ENCODE results near the gene IRX1. TPM values are rescaled to one million over a fixed set of nuclear protein-coding genes. Genes with fewer than 3 reads are reported as not detected.

The IRX1 gene
- total and polyA plus RNA-seq, 2 of the 8 experiments (the other 6 are each of a cell fraction or from before 2014, with no cell fraction given) = 2.6 to 3.9 TPM

DNA sequence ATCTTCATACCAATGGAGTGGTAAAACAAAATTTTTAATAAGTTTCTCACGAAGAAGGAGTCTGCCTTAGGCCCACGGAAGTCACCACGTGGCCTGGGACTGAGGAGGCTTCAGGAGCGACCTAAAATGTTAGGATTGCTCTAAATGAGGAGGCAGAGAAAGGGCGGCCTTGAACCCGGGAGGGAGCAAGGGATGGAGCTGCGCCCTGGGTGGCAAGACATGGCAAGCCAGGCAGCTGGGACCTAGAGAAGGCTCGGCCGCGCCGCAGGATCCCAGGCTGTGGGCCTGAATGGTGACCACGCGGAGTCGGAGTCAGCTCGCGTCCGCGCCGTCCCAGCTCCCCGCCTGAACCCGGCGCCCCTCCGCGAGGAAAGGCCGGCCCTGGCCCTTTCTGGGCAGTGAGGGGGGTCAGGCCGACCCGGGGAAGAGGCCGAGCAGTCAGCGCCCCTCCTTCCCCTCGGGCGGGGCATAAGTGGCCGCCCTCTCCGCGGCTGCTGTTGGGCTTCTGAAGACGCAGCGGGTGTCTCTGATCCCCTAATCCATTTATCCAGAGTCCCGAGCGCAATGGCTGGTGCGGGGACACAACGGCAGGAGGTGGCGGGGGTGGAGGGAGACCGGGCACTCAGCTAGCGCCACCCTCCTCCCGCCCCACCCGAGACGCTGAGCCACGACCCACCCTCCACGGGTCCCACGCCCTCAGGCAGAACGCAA, 10.6 kb downstream of the IRX1 start:
- Histone ChIP-seq H2AK5ac (ENCODE audit: low read depth, low read length) (no peak overlapping the region), H4K8ac (ENCODE audit: extremely low read depth, insufficient read depth, low read length) (no peak overlapping the region), H3K79me2 (ENCODE audit: control insufficient read depth in 1 of 2, insufficient read depth in 2 of 2, low read length in 2 of 2) (no peaks in the 10 kb centered on the region), H3K23me2 (ENCODE audit: low read depth, low read length) (peaks cover 16% of the 10 kb centered on the region; the same call in 1 of the 2 replicates), H3K4me2 (ENCODE audit: insufficient read depth in 1 of 2, low read depth in 2 of 2, low read length in 2 of 2) (peak overlapping the region; percentile 67 to 73), H3K27ac (ENCODE audit: low read depth, low read length) (no peak overlapping the region), H2BK5ac (ENCODE audit: low read depth, low read length) (no peak overlapping the region; the same call in 1 of the 2 replicates), H3K36me3 (ENCODE audit: control insufficient read depth in 2 of 4, insufficient read depth in 4 of 4, low read length in 3 of 4) (peaks cover 0 to 3% (median 0%) of the 10 kb centered on the region in 4 experiments; a peak in 2 of 8 replicates), H2BK15ac (ENCODE audit: low read length) (no peak overlapping the region), H3K14ac (ENCODE audit: insufficient read length) (no peak overlapping the region), H2BK20ac (ENCODE audit: low read length) (0 out of 2 replicates have a peak overlapping the region, but pooled peaks have one; percentile 80), H3K79me1 (ENCODE audit: low read depth, low read length) (no peaks in the 10 kb centered on the region), H2AFZ (ENCODE audit: low read length) (no peak overlapping the region), H3K27me3 (replicated peaks in 1 of 4; ENCODE audit: control insufficient read depth in 3 of 4, extremely low read depth in 1 of 4, insufficient read depth in 3 of 4, low read length in 3 of 4) (peaks cover 34 to 63% (median 55%) of the 10 kb centered on the region in 4 experiments), H4K20me1 (replicated peaks in 1 of 2; ENCODE audit: control insufficient read depth in 1 of 2, insufficient read depth in 2 of 2, low read length in 2 of 2) (peaks cover 3 to 4% of the 10 kb centered on the region in 2 experiments), H3K9ac (replicated peaks in 1 of 4; ENCODE audit: extremely low read depth in 1 of 4, low read depth in 3 of 4, low read length in 3 of 4) (no peak overlapping the region; a peak in 1 of 7 replicates), H4K91ac (replicated peaks; ENCODE audit: insufficient read length, low read length) (no peak overlapping the region), H4K5ac (ENCODE audit: insufficient read length, low read depth, low read length) (no peak overlapping the region), H3K18ac (ENCODE audit: extremely low read depth, low read length) (peak overlapping the region; percentile 51), H3K23ac (ENCODE audit: insufficient read length) (no peak overlapping the region), H3K4me3 (ENCODE audit: extremely low read depth in 1 of 4, insufficient read depth in 2 of 4, low read depth in 3 of 4, low read length in 4 of 4) (peak overlapping the region; percentile 35 to 64 (median 48)), H3K4me1 (replicated peaks in 1 of 4; ENCODE audit: control insufficient read depth in 3 of 4, insufficient read depth in 4 of 4, low read length in 3 of 4) (peaks cover 2 to 13% (median 9%) of the 10 kb centered on the region in 4 experiments), H3K4ac (replicated peaks; ENCODE audit: insufficient read length, low read depth, low read length) (no peak overlapping the region), H2BK12ac (ENCODE audit: low read depth, low read length) (peak overlapping the region; percentile 55; the same call in 1 of the 2 replicates), H3K56ac (replicated peaks; ENCODE audit: insufficient read length, low read depth, low read length) (no peak overlapping the region), H3K9me3 (ENCODE audit: insufficient read depth in 2 of 2, low read depth in 1 of 2, low read length in 1 of 2) (no peaks in the 10 kb centered on the region), H2BK120ac (replicated peaks; ENCODE audit: low read depth, low read length) (no peak overlapping the region)
- ChIA-PET POLR2A (ENCODE audit: partially characterized antibody) (interaction anchor here (1.3 kb wide), 1 partner anchor 14 kb away, joined by 4 read pairs; no protein-coding TSS in a partner anchor), CTCF (ENCODE audit: partially characterized antibody) (interaction anchor here (0.6 to 1.3 kb wide), 6 partner anchors 13 to 1146 kb away, joined by 3 to 4 read pairs (median 4); no protein-coding TSS in a partner anchor)
- 3% methylated on average over 31 of the region's 50 CpGs; no CpG with 5 or more reads in 1 of the 2 experiments for WGBS, 2 experiments (ENCODE audit: extremely low coverage in 1 of 2, insufficient coverage in 1 of 2, insufficient read length in 1 of 2, insufficient replicate concordance in 2 of 2, low coverage in 1 of 2, low lambda C conversion rate in 2 of 2, missing lambda C conversion rate in 1 of 2)
- DNase-seq (ENCODE audit: low read depth in 1 of 2, low spot score in 2 of 2) (peak in 1 of 2 experiments; percentile 70), FAIRE-seq (no peak)
- TF ChIP-seq BCL11A (IDR thresholded peaks at IDR 0.05; ENCODE audit: low read depth in 2 of 2, low read length in 2 of 2) (no peak), CBX8 (IDR thresholded peaks at IDR 0.05; ENCODE audit: borderline replicate concordance, low read depth, low read length) (no peak), KDM5A (IDR thresholded peaks at IDR 0.05; ENCODE audit: low read length) (no peak), TAF1 (IDR thresholded peaks at IDR 0.05; ENCODE audit: low read depth, low read length) (no peak), CHD1 (IDR thresholded peaks at IDR 0.05; ENCODE audit: low read depth, low read length) (no peak), SUZ12 (IDR thresholded peaks at IDR 0.05; ENCODE audit: low read length) (no peak; the same call in 1 of the 2 replicates), SIX5 (IDR thresholded peaks at IDR 0.05; ENCODE audit: low read depth, low read length) (no peak), RAD21 (IDR thresholded peaks at IDR 0.05 in 1 of 2, conservative IDR thresholded peaks at IDR 0.05 in 1 of 2; ENCODE audit: low read depth in 2 of 2, low read length in 2 of 2) (no peak)
- TF ChIP-seq, protein P1, sequence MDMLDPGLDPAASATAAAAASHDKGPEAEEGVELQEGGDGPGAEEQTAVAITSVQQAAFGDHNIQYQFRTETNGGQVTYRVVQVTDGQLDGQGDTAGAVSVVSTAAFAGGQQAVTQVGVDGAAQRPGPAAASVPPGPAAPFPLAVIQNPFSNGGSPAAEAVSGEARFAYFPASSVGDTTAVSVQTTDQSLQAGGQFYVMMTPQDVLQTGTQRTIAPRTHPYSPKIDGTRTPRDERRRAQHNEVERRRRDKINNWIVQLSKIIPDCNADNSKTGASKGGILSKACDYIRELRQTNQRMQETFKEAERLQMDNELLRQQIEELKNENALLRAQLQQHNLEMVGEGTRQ (IDR thresholded peaks at IDR 0.05; ENCODE audit: low read length) = no peak
- TF ChIP-seq, protein P2, sequence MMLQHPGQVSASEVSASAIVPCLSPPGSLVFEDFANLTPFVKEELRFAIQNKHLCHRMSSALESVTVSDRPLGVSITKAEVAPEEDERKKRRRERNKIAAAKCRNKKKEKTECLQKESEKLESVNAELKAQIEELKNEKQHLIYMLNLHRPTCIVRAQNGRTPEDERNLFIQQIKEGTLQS (IDR thresholded peaks at IDR 0.05; ENCODE audit: insufficient read depth, low read depth, low read length) = no peak
